Motor neuron (in vitro differentiated cells): ENCODE results near the gene HAPSTR1. TPM values are rescaled to one million over a fixed set of nuclear protein-coding genes. Genes with fewer than 3 reads are reported as not detected.
"Not testable (repeated sequence)": the region's sequence is repeated elsewhere in the genome, so short reads cannot be mapped to it uniquely, and the experiment has no call there.

Experiments used
- ATAC-seq, 8 experiments: fragments of 200-7000 bp; cut with Tn5 transposase; replicated peaks in 6 of 8; 2 replicates each; pipeline ENCODE4 v1.8.0; 2021; ENCODE audit warnings: mild to moderate bottlenecking in 8 of 8, moderate library complexity in 8 of 8
- H3K27ac ChIP-seq, 2 donors: fragments of 250-450 bp; sonication (Bioruptor Pico); 2 replicates each; pipeline ENCODE4 v1.9.0; 2021; ENCODE audit warnings: antibody characterized with exemption in 2 of 2, mild to moderate bottlenecking in 2 of 2, moderate library complexity in 1 of 2
- H3K4me1 ChIP-seq, 2 donors: fragments of 250-450 bp; sonication (Bioruptor Pico); replicated peaks in 1 of 2; 2 replicates each; pipeline ENCODE4 v1.6.1; 2021; ENCODE audit warnings: antibody characterized with exemption in 2 of 2, mild to moderate bottlenecking in 2 of 2, moderate library complexity in 1 of 2
- H3K4me3 ChIP-seq, 5 donors: fragments of 250-450 bp; sonication (Bioruptor Pico); 2 replicates each; pipeline ENCODE4 v1.9.0; 2021; ENCODE audit warnings: antibody characterized with exemption in 5 of 5, mild to moderate bottlenecking in 5 of 5, moderate library complexity in 4 of 5
- WGBS, 10 experiments: fragments of 450-650 bp; shearing (Covaris generic); methylation state at CpG; one replicate each; pipeline ENCODE4 v1.0.0; 2022; 5-methylcytosine and 5-hydroxymethylcytosine counted together
- in situ Hi-C, 9 experiments: fragments of 400-800 bp; cut with MboI; loops; one replicate each; pipeline ENCODE4 v1.15.0; 2021; ENCODE audit warnings: low sequenced_read_pairs in 9 of 9, low pct_unique_long_range_greater_than_20kb in 2 of 9; ENCODE audit not compliant: unreplicated experiment in 9 of 9
- total RNA-seq, 8 experiments: library from RNA; unstranded; fragments of 300-600 nt; gene quantifications; 2 replicates each; pipeline versions ENCODE4 v1.2.3 to v1.2.4, GENCODE V29; 2022

Gene HAPSTR1
- total RNA-seq = 10 to 100 TPM; 31.3 to 74.1 (median 46.4) TPM

- in situ Hi-C loops = no loop called here
- 0 to 10% (median 2%) methylated on average over 2 to 4 of the region's 79 CpGs; no CpG with 5 or more reads in 6 of the 10 experiments for WGBS, 10 experiments
- Histone ChIP-seq H3K4me1 (peaks cover 12 to 20% of the 10 kb centered on the region in 2 donors), H3K27ac (peak within 1 kb of the TSS; percentile 95 to 98), H3K4me3 (peak within 1 kb of the TSS; percentile 57 to 94 (median 82))
- ATAC-seq = peak; percentile 77 to 92 (median 86)
These were observed at the start of gene HAPSTR1 for GRCh38 chr16:9090960-9091866. Gene HAPSTR1, plus strand, starts transcription at chr16:9091644. Its CDS starts 401 bp downstream, at chr16:9092045.

- no peaks in the 10 kb centered on the region for H3K4me1 ChIP-seq
- in situ Hi-C loops = no loop called here
- H3K27ac ChIP-seq = no peak overlapping the region
- H3K4me3 ChIP-seq = no peak overlapping the region
- WGBS, 10 experiments = 40 to 96% (median 62%) methylated on average over 1 to 5 of the region's 5 CpGs; no CpG with 5 or more reads in 2 of the 10 experiments
- ATAC-seq = no peak
These were observed 48.9 kb upstream of the HAPSTR1 start for GRCh38 chr16:9042533-9042932.

GRCh38 chr16:9042964-9043680 is 48.3 kb upstream of the HAPSTR1 start:
- Histone ChIP-seq H3K27ac (no peak overlapping the region), H3K4me3 (no peak overlapping the region), H3K4me1 (peaks cover 3% of the 10 kb centered on the region in 2 donors)
- in situ Hi-C loops = no loop called here
- WGBS, 10 experiments = 7 to 92% (median 73%) methylated on average over 2 to 13 of the region's 15 CpGs
- ATAC-seq = no peak

- H3K27ac ChIP-seq, in situ Hi-C loops, ATAC-seq, H3K4me3 ChIP-seq, H3K4me1 ChIP-seq: not testable (repeated sequence)
- WGBS, 10 experiments = 67 to 100% (median 82%) methylated on average over 1 to 2 of the region's 3 CpGs; no CpG with 5 or more reads in 6 of the 10 experiments
These were observed 45.9 kb upstream of the HAPSTR1 start for GRCh38 chr16:9045562-9045961.

- in situ Hi-C loops = no loop called here
- Histone ChIP-seq H3K4me3 (no peak overlapping the region), H3K27ac (no peak overlapping the region), H3K4me1 (peaks cover 3 to 4% of the 10 kb centered on the region in 2 donors)
- 88 to 100% (median 100%) methylated on average over 1 of the region's 1 CpG; no CpG with 5 or more reads in 4 of the 10 experiments for WGBS, 10 experiments
- no peak for ATAC-seq
These were observed 44.8 kb upstream of the HAPSTR1 start for GRCh38 chr16:9046667-9047055.

GRCh38 chr16:9047689-9048301 is 43.6 kb upstream of the HAPSTR1 start:
- H3K27ac ChIP-seq = peak overlapping the region; percentile 63 to 72
- peak; percentile 97 to 99 (median 98) for ATAC-seq

GRCh38 chr16:9048302-9048700 is 43.1 kb upstream of the HAPSTR1 start:
- Histone ChIP-seq H3K4me3 (no peak overlapping the region), H3K4me1 (peaks cover 4 to 7% of the 10 kb centered on the region in 2 donors), H3K27ac (peak overlapping the region; percentile 63 to 72)
- in situ Hi-C loops = no loop called here
- 19 to 100% (median 82%) methylated on average over 1 to 4 of the region's 4 CpGs; no CpG with 5 or more reads in 2 of the 10 experiments for WGBS, 10 experiments
- ATAC-seq = no peak

More at GRCh38 chr16:9047689-9048301, 43.6 kb upstream of the HAPSTR1 start:
- Histone ChIP-seq H3K4me3 (no peak overlapping the region), H3K4me1 (peaks cover 4 to 5% of the 10 kb centered on the region in 2 donors)
- WGBS, 10 experiments = 0 to 80% (median 32%) methylated on average over 1 to 6 of the region's 7 CpGs; no CpG with 5 or more reads in 1 of the 10 experiments
- in situ Hi-C loops = no loop called here

- no peak overlapping the region for H3K4me3 ChIP-seq
- H3K27ac ChIP-seq = no peak overlapping the region
- ATAC-seq = no peak
- peaks cover 4 to 7% of the 10 kb centered on the region in 2 donors for H3K4me1 ChIP-seq
- WGBS, 10 experiments = 7 to 96% (median 74%) methylated on average over 1 to 7 of the region's 7 CpGs; no CpG with 5 or more reads in 1 of the 10 experiments
- in situ Hi-C loops = no loop called here
These were observed 42.2 kb upstream of the HAPSTR1 start for GRCh38 chr16:9049241-9049640.

GRCh38 chr16:9050102-9050830 is 41.2 kb upstream of the HAPSTR1 start:
- Histone ChIP-seq H3K27ac (no peak overlapping the region), H3K4me3 (no peak overlapping the region), H3K4me1 (peaks cover 4 to 7% of the 10 kb centered on the region in 2 donors)
- in situ Hi-C loops = no loop called here
- ATAC-seq = no peak
- WGBS, 10 experiments = 42 to 90% (median 76%) methylated on average over 2 to 15 of the region's 20 CpGs; no CpG with 5 or more reads in 2 of the 10 experiments

GRCh38 chr16:9053006-9053601 is 38.3 kb upstream of the HAPSTR1 start:
- peak; percentile 46 to 95 (median 92) for ATAC-seq
- in situ Hi-C loops = no loop called here
- peaks cover under 1 to 5% of the 10 kb centered on the region in 2 donors for H3K4me1 ChIP-seq
- WGBS, 10 experiments = 0 to 100% (median 24%) methylated on average over 1 to 6 of the region's 9 CpGs; no CpG with 5 or more reads in 3 of the 10 experiments
- no peak overlapping the region for H3K27ac ChIP-seq
- no peak overlapping the region for H3K4me3 ChIP-seq

GRCh38 chr16:9054460-9054859 is 37.0 kb upstream of the HAPSTR1 start:
- in situ Hi-C loops = no loop called here
- ATAC-seq = peak in 1 of 8 experiments; percentile 49
- no peak overlapping the region for H3K27ac ChIP-seq
- peaks cover 0 to 4% of the 10 kb centered on the region in 2 donors for H3K4me1 ChIP-seq
- WGBS, 10 experiments = 0 to 100% (median 68%) methylated on average over 1 to 4 of the region's 4 CpGs
- no peak overlapping the region for H3K4me3 ChIP-seq

GRCh38 chr16:9055115-9055514 is 36.3 kb upstream of the HAPSTR1 start:
- H3K4me1 ChIP-seq = peaks cover 0 to 4% of the 10 kb centered on the region in 2 donors
- ATAC-seq = no peak
- H3K4me3 ChIP-seq = no peak overlapping the region
- no peak overlapping the region for H3K27ac ChIP-seq
- in situ Hi-C loops = no loop called here
- WGBS, 10 experiments = 83 to 100% (median 96%) methylated on average over 1 to 2 of the region's 2 CpGs; no CpG with 5 or more reads in 4 of the 10 experiments
